Mesenchymal stem cell (in vitro differentiated cells and primary cell): ENCODE results near the gene LRP1B.
A peak's percentile ranks its signal among the peaks of the same experiment; 100 is the strongest.

ENCODE experiments used
- DNase-seq: peaks from one replicate; pipeline ENCODE4 v3.0.0-alpha.2; 2013
- H2AFZ ChIP-seq: one replicate; pipeline ENCODE4 v1.6.1; 2013; ENCODE audit warnings: low read depth, mild to moderate bottlenecking, control low read depth, inconsistent platforms, low read length, moderate library complexity
- H2AK5ac ChIP-seq: 2 replicates; pipeline ENCODE4 v1.6.1; 2013; ENCODE audit warnings: low read length, moderate library complexity, mild to moderate bottlenecking, inconsistent platforms; ENCODE audit not compliant: severe bottlenecking
- H2BK120ac ChIP-seq: one replicate; pipeline ENCODE4 v1.6.1; 2013; ENCODE audit warnings: low read depth, mild to moderate bottlenecking, inconsistent platforms, low read length, moderate library complexity
- H2BK12ac ChIP-seq, 2 experiments: one replicate each; pipeline ENCODE4 v1.6.1; 2013; ENCODE audit warnings: inconsistent platforms in 2 of 2, low read length in 2 of 2, mild to moderate bottlenecking in 2 of 2, moderate library complexity in 2 of 2, control low read depth in 1 of 2
- H2BK15ac ChIP-seq: one replicate; pipeline ENCODE4 v1.6.1; 2013; ENCODE audit warnings: mild to moderate bottlenecking, low read depth, inconsistent platforms; ENCODE audit not compliant: poor library complexity, severe bottlenecking
- H2BK5ac ChIP-seq: 2 replicates; pipeline ENCODE4 v1.6.1; 2013; ENCODE audit warnings: low read depth, mild to moderate bottlenecking, low read length, control low read depth, inconsistent platforms; ENCODE audit not compliant: poor library complexity, severe bottlenecking
- H3K14ac ChIP-seq, 2 experiments: one replicate each; pipeline ENCODE4 v1.6.1; 2013; ENCODE audit warnings: inconsistent platforms in 2 of 2, low read length in 2 of 2, control low read depth in 1 of 2, mild to moderate bottlenecking in 1 of 2, moderate library complexity in 1 of 2
- H3K18ac ChIP-seq, 2 experiments: one replicate each; pipeline ENCODE4 v1.6.1; 2013; ENCODE audit warnings: inconsistent platforms in 2 of 2, low read length in 2 of 2, control low read depth in 1 of 2, low read depth in 1 of 2, mild to moderate bottlenecking in 1 of 2
- H3K23ac ChIP-seq, 2 experiments: one replicate each; pipeline ENCODE4 v1.6.1; 2013; ENCODE audit warnings: inconsistent platforms in 2 of 2, low read length in 2 of 2, mild to moderate bottlenecking in 2 of 2, moderate library complexity in 2 of 2, control low read depth in 1 of 2
- H3K27ac ChIP-seq: 2 replicates; pipeline ENCODE4 v1.5.1; 2013; ENCODE audit warnings: mild to moderate bottlenecking, moderate library complexity, low read length, control low read depth, inconsistent platforms; ENCODE audit not compliant: poor library complexity, severe bottlenecking
- H3K27me3 ChIP-seq, 2 experiments: 2 replicates each; pipeline versions ENCODE4 v1.6.1 to v1.7.0; 2013; ENCODE audit warnings: low read length in 2 of 2, mild to moderate bottlenecking in 2 of 2, moderate library complexity in 2 of 2, control low read depth in 1 of 2, inconsistent platforms in 1 of 2; ENCODE audit not compliant: control insufficient read depth in 1 of 2, insufficient read depth in 1 of 2
- H3K36me3 ChIP-seq, 2 experiments: 2 replicates each; pipeline versions ENCODE4 v1.6.1 to v1.7.0; 2013; ENCODE audit warnings: low read length in 2 of 2, control low read depth in 1 of 2, inconsistent platforms in 1 of 2, low read depth in 1 of 2, mild to moderate bottlenecking in 1 of 2; ENCODE audit not compliant: insufficient read depth in 2 of 2, control insufficient read depth in 1 of 2
- H3K4ac ChIP-seq, 2 experiments: one replicate each; pipeline ENCODE4 v1.6.1; 2013; ENCODE audit warnings: inconsistent platforms in 2 of 2, low read length in 2 of 2, mild to moderate bottlenecking in 2 of 2, moderate library complexity in 2 of 2, control low read depth in 1 of 2, low read depth in 1 of 2
- H3K4me1 ChIP-seq: 2 replicates; pipeline ENCODE4 v1.6.1; 2013; ENCODE audit warnings: low read depth, low read length, control low read depth; ENCODE audit not compliant: control insufficient read depth, insufficient read depth
- H3K4me2 ChIP-seq: 2 replicates; pipeline ENCODE4 v1.6.1; 2013; ENCODE audit warnings: low read length, mild to moderate bottlenecking, inconsistent platforms; ENCODE audit not compliant: poor library complexity, severe bottlenecking
- H3K4me3 ChIP-seq, 2 experiments: 2 replicates each; pipeline versions ENCODE4 v1.5.1 to v1.7.0; 2013; ENCODE audit warnings: low read length in 2 of 2, mild to moderate bottlenecking in 2 of 2, control low read depth in 1 of 2, low read depth in 1 of 2; ENCODE audit not compliant: insufficient read depth in 1 of 2
- H3K79me1 ChIP-seq: replicated peaks from 2 replicates; pipeline ENCODE4 v1.6.1; 2013; ENCODE audit warnings: mild to moderate bottlenecking, control low read depth, low read length, inconsistent platforms; ENCODE audit not compliant: poor library complexity, severe bottlenecking
- H3K9ac ChIP-seq: 2 replicates; pipeline ENCODE4 v1.7.0; 2013; ENCODE audit warnings: mild to moderate bottlenecking, low read length, moderate library complexity
- H3K9me3 ChIP-seq: 2 replicates; pipeline ENCODE4 v1.7.0; 2013; ENCODE audit warnings: mild to moderate bottlenecking, low read length; ENCODE audit not compliant: control insufficient read depth
- H4K8ac ChIP-seq: one replicate; pipeline ENCODE4 v1.6.1; 2013; ENCODE audit warnings: inconsistent platforms, mild to moderate bottlenecking, low read length, moderate library complexity
- H4K91ac ChIP-seq: one replicate; pipeline ENCODE4 v1.6.1; 2013; ENCODE audit warnings: mild to moderate bottlenecking, low read length, inconsistent platforms
- WGBS: methylation state at CpG from one replicate; pipeline ENCODE4 v1.1.7; 2013; ENCODE audit warnings: mixed read lengths; 5-methylcytosine and 5-hydroxymethylcytosine counted together

The LRP1B gene

GRCh38 chr2:140714586-140714985 is 1416.2 kb downstream of the LRP1B start:
- Histone ChIP-seq H2BK120ac (no peak overlapping the region), H3K9me3 (no peaks in the 10 kb centered on the region), H3K4me3 (no peak overlapping the region), H2AFZ (no peak overlapping the region), H4K91ac (no peak overlapping the region), H3K23ac (no peak overlapping the region), H3K79me1 (no peaks in the 10 kb centered on the region), H3K27ac (no peak overlapping the region), H3K18ac (no peak overlapping the region), H3K4ac (no peak overlapping the region), H3K36me3 (no peaks in the 10 kb centered on the region), H2BK5ac (no peak overlapping the region), H4K8ac (no peak overlapping the region), H2BK12ac (no peak overlapping the region), H2BK15ac (no peak overlapping the region), H3K4me1 (no peaks in the 10 kb centered on the region), H2AK5ac (no peak overlapping the region), H3K4me2 (no peak overlapping the region), H3K14ac (no peak overlapping the region), H3K9ac (no peak overlapping the region), H3K27me3 (no peaks in the 10 kb centered on the region)
- DNase-seq, result peak; percentile 25
- 69% methylated on average over 2 of the region's 3 CpGs for WGBS

GRCh38 chr2:140711867-140712266 is 1418.9 kb downstream of the LRP1B start:
- Histone ChIP-seq H3K79me1 (no peaks in the 10 kb centered on the region), H3K9ac (no peak overlapping the region), H2AK5ac (no peak overlapping the region), H3K4me3 (no peak overlapping the region), H2BK5ac (no peak overlapping the region), H4K91ac (no peak overlapping the region), H3K36me3 (no peaks in the 10 kb centered on the region), H3K9me3 (no peaks in the 10 kb centered on the region), H3K4me2 (no peak overlapping the region), H4K8ac (no peak overlapping the region), H3K18ac (no peak overlapping the region), H3K4ac (no peak overlapping the region), H3K14ac (no peak overlapping the region), H2BK12ac (no peak overlapping the region), H3K27me3 (no peaks in the 10 kb centered on the region), H2BK120ac (no peak overlapping the region), H2BK15ac (no peak overlapping the region), H3K23ac (no peak overlapping the region), H3K4me1 (no peaks in the 10 kb centered on the region), H3K27ac (no peak overlapping the region), H2AFZ (no peak overlapping the region)
- 24% methylated on average over 2 of the region's 3 CpGs for WGBS
- DNase-seq, result peak; percentile 56

- Histone ChIP-seq H2AK5ac (no peak overlapping the region), H3K14ac (no peak overlapping the region), H3K9ac (no peak overlapping the region), H2BK5ac (no peak overlapping the region), H2BK120ac (no peak overlapping the region), H3K18ac (no peak overlapping the region), H2AFZ (no peak overlapping the region), H3K4me2 (no peak overlapping the region), H3K4me3 (no peak overlapping the region), H3K27ac (no peak overlapping the region), H3K9me3 (no peaks in the 10 kb centered on the region), H3K27me3 (no peaks in the 10 kb centered on the region), H4K8ac (no peak overlapping the region), H3K4ac (no peak overlapping the region), H3K4me1 (no peaks in the 10 kb centered on the region), H4K91ac (no peak overlapping the region), H3K79me1 (no peaks in the 10 kb centered on the region), H2BK15ac (no peak overlapping the region), H3K36me3 (no peaks in the 10 kb centered on the region), H3K23ac (no peak overlapping the region), H2BK12ac (no peak overlapping the region)
- no peak for DNase-seq
- 98% methylated on average over 5 of the region's 5 CpGs for WGBS
These were observed 1429.1 kb downstream of the LRP1B start for GRCh38 chr2:140701726-140702125.

- Histone ChIP-seq H3K23ac (no peak overlapping the region), H2AK5ac (no peak overlapping the region), H2BK120ac (no peak overlapping the region), H4K8ac (no peak overlapping the region), H3K4me3 (no peak overlapping the region), H2BK15ac (no peak overlapping the region), H3K9ac (no peak overlapping the region), H2BK5ac (no peak overlapping the region), H3K79me1 (no peaks in the 10 kb centered on the region), H3K4me1 (no peaks in the 10 kb centered on the region), H3K14ac (no peak overlapping the region), H3K27me3 (no peaks in the 10 kb centered on the region), H3K4me2 (no peak overlapping the region), H4K91ac (no peak overlapping the region), H2BK12ac (no peak overlapping the region), H3K27ac (no peak overlapping the region), H3K9me3 (no peaks in the 10 kb centered on the region), H3K18ac (no peak overlapping the region), H2AFZ (no peak overlapping the region), H3K4ac (no peak overlapping the region), H3K36me3 (no peaks in the 10 kb centered on the region)
- DNase-seq, result no peak
- no CpG with 5 or more reads among the region's 2 CpGs for whole genome bisulfite sequencing
These were observed 1432.2 kb downstream of the LRP1B start for GRCh38 chr2:140698636-140699035.
